ENCODE measurements around the gene LEMD2.

DNA sequence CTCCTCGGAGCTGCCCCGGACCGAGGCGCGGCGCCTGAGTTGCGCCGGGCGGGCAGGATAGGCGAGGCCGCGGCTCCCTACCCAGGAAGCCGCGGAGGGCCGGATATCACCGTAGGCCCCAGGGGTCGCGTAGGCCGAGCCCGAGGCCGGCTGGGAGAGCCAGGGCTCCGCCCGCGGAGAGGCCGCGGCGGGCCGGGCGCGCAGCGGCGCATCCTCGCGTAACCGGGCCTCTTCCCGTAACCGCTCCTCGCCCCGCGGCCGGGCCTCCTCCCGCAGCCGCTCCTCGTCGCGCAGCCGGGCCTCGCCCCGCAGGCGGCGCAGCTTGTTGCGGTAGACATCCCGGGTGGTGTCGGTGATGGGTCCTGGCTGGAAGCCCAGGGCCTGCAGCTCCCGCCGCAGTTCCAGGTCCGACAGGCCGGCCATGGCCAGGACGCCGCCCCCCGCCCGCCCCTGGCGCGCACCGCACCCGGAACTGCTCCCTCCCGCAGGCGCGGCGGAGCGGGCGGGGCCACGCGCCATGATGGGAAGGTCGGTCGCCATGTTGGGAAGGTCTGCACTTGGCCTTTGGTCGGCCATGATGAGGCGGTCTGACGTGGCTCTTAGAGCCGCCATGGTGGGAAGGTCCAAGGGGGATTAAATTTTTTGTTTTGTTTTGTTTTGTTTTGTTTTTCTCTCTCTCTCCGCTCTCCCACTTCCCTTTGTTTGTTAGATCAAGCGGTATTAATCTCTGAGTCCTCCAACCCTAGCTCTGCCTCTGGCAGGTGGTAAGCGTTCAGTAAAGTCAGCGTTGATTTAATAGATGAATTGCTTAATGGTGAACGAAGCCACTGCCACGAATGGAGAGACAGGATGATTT is at the start of gene LEMD2:
- TF ChIP-seq, protein P1, sequence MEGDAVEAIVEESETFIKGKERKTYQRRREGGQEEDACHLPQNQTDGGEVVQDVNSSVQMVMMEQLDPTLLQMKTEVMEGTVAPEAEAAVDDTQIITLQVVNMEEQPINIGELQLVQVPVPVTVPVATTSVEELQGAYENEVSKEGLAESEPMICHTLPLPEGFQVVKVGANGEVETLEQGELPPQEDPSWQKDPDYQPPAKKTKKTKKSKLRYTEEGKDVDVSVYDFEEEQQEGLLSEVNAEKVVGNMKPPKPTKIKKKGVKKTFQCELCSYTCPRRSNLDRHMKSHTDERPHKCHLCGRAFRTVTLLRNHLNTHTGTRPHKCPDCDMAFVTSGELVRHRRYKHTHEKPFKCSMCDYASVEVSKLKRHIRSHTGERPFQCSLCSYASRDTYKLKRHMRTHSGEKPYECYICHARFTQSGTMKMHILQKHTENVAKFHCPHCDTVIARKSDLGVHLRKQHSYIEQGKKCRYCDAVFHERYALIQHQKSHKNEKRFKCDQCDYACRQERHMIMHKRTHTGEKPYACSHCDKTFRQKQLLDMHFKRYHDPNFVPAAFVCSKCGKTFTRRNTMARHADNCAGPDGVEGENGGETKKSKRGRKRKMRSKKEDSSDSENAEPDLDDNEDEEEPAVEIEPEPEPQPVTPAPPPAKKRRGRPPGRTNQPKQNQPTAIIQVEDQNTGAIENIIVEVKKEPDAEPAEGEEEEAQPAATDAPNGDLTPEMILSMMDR (IDR thresholded peaks at IDR 0.05; ENCODE audit: low read depth, low read length, poor library complexity, severe bottlenecking): no peak
- TF ChIP-seq EZH2phosphoT487 (IDR thresholded peaks at IDR 0.05; ENCODE audit: borderline replicate concordance, low read length): no peak
